H1 (cell line): Measurements from ENCODE around the gene DCTN3. TPM values are rescaled to one million over a fixed set of nuclear protein-coding genes. Genes with fewer than 3 reads are reported as not detected.

Experiments used
- CTCF ChIA-PET: fragments of 300-600 bp; sonication (Branson Sonifier 250); formaldehyde crosslinking; loops from one replicate; lab custom pipeline; 2021; ENCODE audit not compliant: partially characterized antibody; lab: Charles Lee
- POLR2A ChIA-PET: fragments of 300-600 bp; sonication (Branson Sonifier 250); formaldehyde crosslinking; loops from one replicate; lab custom pipeline; 2021; ENCODE audit warnings: inconsistent platforms; ENCODE audit not compliant: partially characterized antibody; lab: Charles Lee
- DNase-seq, 2 experiments: peaks; one replicate each; pipeline versions ENCODE4 v3.0.0 to v3.0.0-alpha.2; 2010 to 2022; ENCODE audit warnings: low spot score in 2 of 2, low read depth in 1 of 2, mixed read lengths in 1 of 2
- FAIRE-seq: peaks from 2 replicates; lab custom pipeline; 2011; peaks lifted over from hg19 to GRCh38; lab: Jason Lieb, UNC
- H2AFZ ChIP-seq: 2 replicates; pipeline ENCODE4 v1.8.1; 2012; ENCODE audit warnings: low read length, inconsistent platforms
- H2AK5ac ChIP-seq: 2 replicates; pipeline ENCODE4 v1.6.1; 2013; ENCODE audit warnings: low read depth, low read length
- H2BK120ac ChIP-seq: replicated peaks from 2 replicates; pipeline ENCODE3; 2013; ENCODE audit warnings: low read depth, low read length, inconsistent platforms
- H2BK12ac ChIP-seq: 2 replicates; pipeline ENCODE4 v1.6.1; 2013; ENCODE audit warnings: low read depth, low read length
- H2BK15ac ChIP-seq: 2 replicates; pipeline ENCODE4 v1.6.1; 2013; ENCODE audit warnings: low read length
- H2BK20ac ChIP-seq: 2 replicates; pipeline ENCODE4 v1.6.1; 2013; ENCODE audit warnings: low read length
- H2BK5ac ChIP-seq: 2 replicates; pipeline ENCODE4 v1.6.1; 2013; ENCODE audit warnings: low read depth, low read length
- H3K14ac ChIP-seq: 2 replicates; pipeline ENCODE4 v1.6.1; 2013; ENCODE audit warnings: inconsistent platforms; ENCODE audit not compliant: insufficient read length
- H3K18ac ChIP-seq: 2 replicates; pipeline ENCODE4 v1.6.1; 2013; ENCODE audit warnings: low read length; ENCODE audit errors: extremely low read depth
- H3K23ac ChIP-seq: 2 replicates; pipeline ENCODE4 v1.6.1; 2013; ENCODE audit warnings: inconsistent platforms; ENCODE audit not compliant: insufficient read length
- H3K23me2 ChIP-seq: 2 replicates; pipeline ENCODE4 v1.6.1; 2013; ENCODE audit warnings: low read depth, low read length
- H3K27ac ChIP-seq: 2 replicates; pipeline ENCODE4 v1.6.1; 2011; ENCODE audit warnings: low read depth, low read length, inconsistent platforms
- H3K27me3 ChIP-seq, 4 experiments: replicated peaks in 1 of 4; 1 replicate in 1 of 4; 2 replicates in 3 of 4; pipeline versions ENCODE4 v1.6.1 to v1.8.1; 2011 to 2013; ENCODE audit warnings: low read length in 3 of 4, mild to moderate bottlenecking in 3 of 4, inconsistent platforms in 2 of 4, mixed read lengths in 2 of 4, moderate library complexity in 1 of 4; ENCODE audit not compliant: control insufficient read depth in 3 of 4, insufficient read depth in 3 of 4; ENCODE audit errors: extremely low read depth in 1 of 4
- H3K36me3 ChIP-seq, 4 experiments: 2 replicates each; pipeline versions ENCODE4 v1.6.1 to v1.8.1; 2011 to 2013; ENCODE audit warnings: mild to moderate bottlenecking in 4 of 4, low read length in 3 of 4, moderate library complexity in 2 of 4, control low read depth in 1 of 4, inconsistent platforms in 1 of 4; ENCODE audit not compliant: insufficient read depth in 4 of 4, control insufficient read depth in 2 of 4
- H3K4ac ChIP-seq: replicated peaks from 2 replicates; pipeline ENCODE3; 2013; ENCODE audit warnings: low read length, low read depth, mixed read lengths, inconsistent platforms; ENCODE audit not compliant: insufficient read length
- H3K4me1 ChIP-seq, 4 experiments: replicated peaks in 1 of 4; 1 replicate in 1 of 4; 2 replicates in 3 of 4; pipeline versions ENCODE4 v1.6.1 to v1.8.1; 2011 to 2013; ENCODE audit warnings: low read length in 3 of 4, inconsistent platforms in 2 of 4, mixed read lengths in 1 of 4; ENCODE audit not compliant: insufficient read depth in 4 of 4, control insufficient read depth in 3 of 4
- H3K4me2 ChIP-seq, 2 experiments: 2 replicates each; pipeline versions ENCODE4 v1.6.1 to v1.8.1; 2011 to 2013; ENCODE audit warnings: low read depth in 2 of 2, low read length in 2 of 2, control low read depth in 1 of 2, inconsistent platforms in 1 of 2, mild to moderate bottlenecking in 1 of 2; ENCODE audit not compliant: insufficient read depth in 1 of 2
- H3K4me3 ChIP-seq, 4 experiments: fragments of 200-600, 300-600 bp in 1 of 4; sonication (generic), shearing (Covaris generic), sonication (Bioruptor Twin) in 1 of 4; 2 replicates each; pipeline versions ENCODE4 v1.5.1 to v1.8.1; 2011 to 2016; ENCODE audit warnings: low read length in 4 of 4, low read depth in 3 of 4, control low read depth in 2 of 4, inconsistent platforms in 2 of 4, mild to moderate bottlenecking in 2 of 4, mixed read lengths in 1 of 4, moderate library complexity in 1 of 4; ENCODE audit not compliant: insufficient read depth in 2 of 4; ENCODE audit errors: extremely low read depth in 1 of 4
- H3K56ac ChIP-seq: replicated peaks from 2 replicates; pipeline ENCODE3; 2013; ENCODE audit warnings: low read depth, mild to moderate bottlenecking, mixed read lengths, low read length, inconsistent platforms; ENCODE audit not compliant: insufficient read length
- H3K79me1 ChIP-seq: 2 replicates; pipeline ENCODE4 v1.6.1; 2013; ENCODE audit warnings: low read depth, low read length, control low read depth
- H3K79me2 ChIP-seq, 2 experiments: 2 replicates each; pipeline versions ENCODE4 v1.6.1 to v1.8.1; 2012 to 2013; ENCODE audit warnings: low read length in 2 of 2, mild to moderate bottlenecking in 2 of 2, inconsistent platforms in 1 of 2; ENCODE audit not compliant: insufficient read depth in 2 of 2, control insufficient read depth in 1 of 2
- H3K9ac ChIP-seq, 4 experiments: replicated peaks in 1 of 4; 1 replicate in 1 of 4; 2 replicates in 3 of 4; pipeline versions ENCODE4 v1.6.1 to v1.8.1; 2011 to 2013; ENCODE audit warnings: low read depth in 3 of 4, low read length in 3 of 4, control low read depth in 2 of 4, mild to moderate bottlenecking in 2 of 4, moderate library complexity in 2 of 4, inconsistent platforms in 1 of 4; ENCODE audit errors: extremely low read depth in 1 of 4
- H3K9me3 ChIP-seq, 2 experiments: 2 replicates each; pipeline versions ENCODE4 v1.6.1 to v1.8.1; 2012 to 2013; ENCODE audit warnings: mild to moderate bottlenecking in 2 of 2, moderate library complexity in 2 of 2, control low read depth in 1 of 2, inconsistent platforms in 1 of 2, low read depth in 1 of 2, low read length in 1 of 2, mixed read lengths in 1 of 2; ENCODE audit not compliant: insufficient read depth in 2 of 2
- H4K20me1 ChIP-seq, 2 experiments: replicated peaks in 1 of 2; 2 replicates each; pipeline versions ENCODE3 to v1.8.1; 2011 to 2013; ENCODE audit warnings: inconsistent platforms in 2 of 2, low read length in 2 of 2, mild to moderate bottlenecking in 1 of 2; ENCODE audit not compliant: insufficient read depth in 2 of 2, control insufficient read depth in 1 of 2
- H4K5ac ChIP-seq: 2 replicates; pipeline ENCODE4 v1.6.1; 2013; ENCODE audit warnings: low read length, low read depth, mixed read lengths, inconsistent platforms; ENCODE audit not compliant: insufficient read length
- H4K8ac ChIP-seq: 2 replicates; pipeline ENCODE4 v1.8.0; 2013; ENCODE audit warnings: mild to moderate bottlenecking, moderate library complexity, low read length, inconsistent platforms; ENCODE audit not compliant: insufficient read depth; ENCODE audit errors: extremely low read depth
- H4K91ac ChIP-seq: replicated peaks from 2 replicates; pipeline ENCODE3; 2013; ENCODE audit warnings: low read length, mixed read lengths, inconsistent platforms; ENCODE audit not compliant: insufficient read length
- CREB1 ChIP-seq: IDR thresholded peaks from 2 replicates; pipeline ENCODE4 v1.6.1; 2012; ENCODE audit warnings: inconsistent platforms
- E2F6 ChIP-seq: IDR thresholded peaks from 2 replicates; pipeline ENCODE4 v1.6.1; 2012; ENCODE audit warnings: inconsistent platforms
- EGR1 ChIP-seq: IDR thresholded peaks from 2 replicates; pipeline ENCODE4 v1.6.1; 2011; ENCODE audit warnings: low read depth, low read length, borderline replicate concordance
- FOSL1 ChIP-seq: IDR thresholded peaks from 2 replicates; pipeline ENCODE4 v1.6.1; 2011; ENCODE audit warnings: mild to moderate bottlenecking, low read depth, low read length, moderate library complexity; ENCODE audit not compliant: insufficient read depth
- GTF2F1 ChIP-seq: IDR thresholded peaks from 2 replicates; pipeline ENCODE4 v1.6.1; 2012; ENCODE audit warnings: low read depth, low read length, improper control_type of control experiment, borderline replicate concordance
- MAFK ChIP-seq: IDR thresholded peaks from 2 replicates; pipeline ENCODE4 v1.6.1; 2012; ENCODE audit warnings: low read depth, mild to moderate bottlenecking, improper control_type of control experiment, low read length
- MAX ChIP-seq: IDR thresholded peaks from 2 replicates; pipeline ENCODE4 v1.6.1; 2012; ENCODE audit warnings: inconsistent platforms
- SIN3A ChIP-seq, 2 experiments: IDR thresholded peaks in 1 of 2; conservative IDR thresholded peaks in 1 of 2; 2 replicates each; pipeline ENCODE4 v1.6.1; 2011 to 2012; ENCODE audit warnings: low read length in 2 of 2, improper control_type of control experiment in 1 of 2, low read depth in 1 of 2, mild to moderate bottlenecking in 1 of 2
- TEAD4 ChIP-seq: IDR thresholded peaks from 2 replicates; pipeline ENCODE4 v1.6.1; 2012; ENCODE audit warnings: low read depth, low read length, inconsistent platforms, mixed read lengths
- YY1 ChIP-seq: IDR thresholded peaks from 2 replicates; pipeline ENCODE4 v1.6.1; 2011; ENCODE audit warnings: low read depth, mild to moderate bottlenecking, low read length
- WGBS, 2 experiments: shearing (Covaris generic) in 1 of 2; methylation state at CpG; one replicate each; pipeline versions ENCODE4 v1.1.6 to v1.1.7; 2013 to 2015; ENCODE audit warnings: low lambda C conversion rate in 2 of 2, mixed read lengths in 2 of 2, inconsistent platforms in 1 of 2, low coverage in 1 of 2, missing lambda C conversion rate in 1 of 2; ENCODE audit not compliant: insufficient replicate concordance in 2 of 2, insufficient coverage in 1 of 2, insufficient read length in 1 of 2; ENCODE audit errors: extremely low coverage in 1 of 2, missing lambda C conversion rate in 1 of 2; 5-methylcytosine and 5-hydroxymethylcytosine counted together
- polyA plus RNA-seq, 7 experiments: library from polyadenylated mRNA; depleted of rRNA in 3 of 7; stranded (reverse) in 5 of 7; unstranded in 2 of 7; fragments of >200 nt in 5 of 7; fragments of 200-250 nt in 2 of 7; gene quantifications; 1 replicate in 5 of 7; 2 replicates in 1 of 7; 4 replicates in 1 of 7; pipeline versions ENCODE4 v1.2.1 to v1.2.3, GENCODE V29; 2011 to 2013; ENCODE audit warnings: missing spikeins in 2 of 7, mixed read lengths in 2 of 7
- total RNA-seq: library from RNA; stranded (reverse); fragmentation: NEBNext Ultra II Directional; extraction: Animal tissue kit (Norgen Biotek cat#: 25700); gene quantifications from 2 replicates; pipeline ENCODE4 v1.2.1, GENCODE V29; 2021

Gene DCTN3
- total and polyA plus RNA-seq, 2 of the 8 experiments (the other 6 are each of a cell fraction or from before 2014, with no cell fraction given): 25.6 to 39.2 TPM

- peaks cover 0 to 5% (median 0%) of the 10 kb centered on the region in 4 experiments; a peak in 3 of 8 replicates for H3K36me3 ChIP-seq
- FAIRE-seq (peak; percentile 66), DNase-seq (peak; percentile 85 to 94)
- H4K20me1 ChIP-seq: peaks cover 0 to 2% of the 10 kb centered on the region in 2 experiments
- H2BK20ac ChIP-seq: no peak overlapping the region
- H3K79me2 ChIP-seq: peaks cover 0 to 8% of the 10 kb centered on the region in 2 experiments; a peak in 1 of 4 replicates
- H3K18ac ChIP-seq: no peak overlapping the region
- H3K4ac ChIP-seq: no peak overlapping the region
- no peak overlapping the region for H2BK15ac ChIP-seq
- no peak overlapping the region for H2AK5ac ChIP-seq
- H2BK5ac ChIP-seq: no peak overlapping the region
- no peak overlapping the region for H3K23ac ChIP-seq
- no peak overlapping the region for H2BK120ac ChIP-seq
- peak overlapping the region; percentile 85 to 98 for H3K4me2 ChIP-seq
- peaks cover 0 to 5% (median 0%) of the 10 kb centered on the region in 4 experiments; a peak in 2 of 7 replicates for H3K27me3 ChIP-seq
- ChIA-PET CTCF (interaction anchor here (0.6 to 15.2 kb wide), 19 partner anchors 8 to 722 kb away, joined by 3 to 277 read pairs (median 4); partner anchors contain the start of genes ARID3C, DCTN3, GALT and IL11RA), POLR2A (interaction anchor here (0.8 to 7.7 kb wide), 5 partner anchors 9 to 30 kb away, joined by 4 to 92 read pairs (median 8); partner anchors contain the start of genes GALT, IL11RA and SIGMAR1)
- H2BK12ac ChIP-seq: no peak overlapping the region
- no peak overlapping the region for H2AFZ ChIP-seq
- no peak overlapping the region for H3K27ac ChIP-seq
- no peak overlapping the region for H3K56ac ChIP-seq
- 3% methylated on average over 18 of the region's 18 CpGs; no CpG with 5 or more reads in 1 of the 2 experiments for WGBS, 2 experiments
- peak overlapping the region; percentile 59 to 81 (median 78) for H3K4me3 ChIP-seq
- H4K91ac ChIP-seq: no peak overlapping the region
- no peak overlapping the region for H4K8ac ChIP-seq
- H3K9me3 ChIP-seq: peaks cover 3 to 4% of the 10 kb centered on the region in 2 experiments; a peak in 1 of 4 replicates
- peaks cover 9% of the 10 kb centered on the region for H3K23me2 ChIP-seq
- peaks cover 0 to 4% (median 2%) of the 10 kb centered on the region in 4 experiments; a peak in 2 of 7 replicates for H3K4me1 ChIP-seq
- no peak overlapping the region; a peak in 1 of 7 replicates for H3K9ac ChIP-seq
- no peaks in the 10 kb centered on the region for H3K79me1 ChIP-seq
- H3K14ac ChIP-seq: no peak overlapping the region
- H4K5ac ChIP-seq: no peak overlapping the region
- TF ChIP-seq MAFK (no peak), E2F6 (no peak), FOSL1 (no peak), GTF2F1 (no peak), MAX (no peak), EGR1 (no peak), TEAD4 (peak; percentile 31), SIN3A (conservative IDR thresholded peaks at IDR 0.05 in 1 of 2, IDR thresholded peaks at IDR 0.05 in 1 of 2; ENCODE audit: low read depth in 1 of 2, low read length in 2 of 2) (peak in 1 of 2 experiments; percentile 69; a peak in 1 of 4 replicates), YY1 (no peak), CREB1 (peak; percentile 16; the same call in 1 of the 2 replicates)
Measured at GRCh38 chr9:34664281-34665066, 44.2 kb upstream of the DCTN3 start.
